IPS-18a (cell line): ENCODE measurements around the gene DYRK1A.
"Not testable (repeated sequence)": the region's sequence is repeated elsewhere in the genome, so short reads cannot be mapped to it uniquely, and the experiment has no call there.

Experiments
- H3K27ac ChIP-seq: one replicate; pipeline ENCODE4 v1.5.1; 2013; ENCODE audit warnings: low read length
- H3K27me3 ChIP-seq: one replicate; pipeline ENCODE4 v1.6.1; 2013; ENCODE audit warnings: mild to moderate bottlenecking, low read length; ENCODE audit not compliant: control insufficient read depth, insufficient read depth
- H3K36me3 ChIP-seq: one replicate; pipeline ENCODE4 v1.6.1; 2013; ENCODE audit warnings: low read depth, low read length; ENCODE audit not compliant: control insufficient read depth
- H3K4me1 ChIP-seq: one replicate; pipeline ENCODE4 v1.6.1; 2013; ENCODE audit warnings: low read depth, low read length; ENCODE audit not compliant: control insufficient read depth
- H3K4me3 ChIP-seq: one replicate; pipeline ENCODE4 v1.5.1; 2013; ENCODE audit warnings: low read length
- H3K9ac ChIP-seq: one replicate; pipeline ENCODE4 v1.6.1; 2013; ENCODE audit warnings: mild to moderate bottlenecking, low read length, moderate library complexity
- H3K9me3 ChIP-seq: one replicate; pipeline ENCODE4 v1.6.1; 2013; ENCODE audit warnings: low read depth, low read length; ENCODE audit not compliant: control insufficient read depth

DYRK1A gene

DNA sequence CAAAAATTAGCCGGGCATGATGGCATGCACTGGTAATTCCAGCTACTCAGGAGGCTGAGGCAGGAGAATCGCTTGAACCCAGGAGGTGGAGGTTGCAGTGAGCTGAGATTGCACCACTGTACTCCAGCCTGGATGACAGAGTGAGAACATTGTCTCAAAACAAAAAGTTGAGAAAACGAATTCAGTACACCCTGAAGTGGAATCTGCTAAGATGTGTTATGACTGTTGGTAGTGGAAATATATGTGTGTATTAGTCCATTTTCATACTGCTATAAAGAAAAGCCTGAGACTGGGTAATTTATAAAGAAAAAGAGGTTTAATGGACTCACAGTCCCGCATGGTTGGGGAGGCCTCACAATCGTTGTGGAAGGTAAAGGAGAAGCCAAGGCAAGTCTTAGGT is 158.4 kb downstream of the DYRK1A start:
- not testable (repeated sequence) for H3K4me3 ChIP-seq, H3K9me3 ChIP-seq, H3K27ac ChIP-seq, H3K36me3 ChIP-seq, H3K27me3 ChIP-seq, H3K9ac ChIP-seq
- H3K4me1 ChIP-seq = peaks cover 21% of the 10 kb centered on the region

DNA sequence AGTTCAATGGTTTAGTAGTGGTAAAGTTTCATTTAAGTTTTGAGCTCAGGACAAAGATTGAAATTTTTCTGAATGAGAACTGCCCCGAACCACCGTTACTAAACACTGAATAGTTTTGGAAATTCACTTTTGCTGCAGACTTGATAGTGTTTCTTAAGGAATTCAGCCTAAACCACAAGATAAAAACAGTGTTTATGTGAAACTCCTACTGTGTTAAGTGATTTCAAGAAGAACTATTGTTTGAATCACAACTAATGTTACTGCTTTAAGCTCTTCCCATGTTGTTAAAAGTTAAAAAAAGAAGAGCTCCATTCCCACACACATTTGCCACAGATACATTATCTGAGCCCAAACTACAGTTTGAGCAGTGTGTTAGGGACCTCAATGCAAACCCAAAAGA is 159.2 kb downstream of the DYRK1A start:
- Histone ChIP-seq H3K9ac (no peak overlapping the region), H3K27me3 (no peaks in the 10 kb centered on the region), H3K36me3 (no peaks in the 10 kb centered on the region), H3K4me3 (no peak overlapping the region), H3K9me3 (no peaks in the 10 kb centered on the region), H3K27ac (no peak overlapping the region), H3K4me1 (peaks cover 13% of the 10 kb centered on the region)

- Histone ChIP-seq H3K4me3 (no peak overlapping the region), H3K27me3 (no peaks in the 10 kb centered on the region), H3K9ac (no peak overlapping the region), H3K9me3 (no peaks in the 10 kb centered on the region), H3K36me3 (no peaks in the 10 kb centered on the region), H3K27ac (no peak overlapping the region), H3K4me1 (peaks cover 3% of the 10 kb centered on the region)
Measured at GRCh38 chr21:37527103-37527502, 160.5 kb downstream of the DYRK1A start.

DNA sequence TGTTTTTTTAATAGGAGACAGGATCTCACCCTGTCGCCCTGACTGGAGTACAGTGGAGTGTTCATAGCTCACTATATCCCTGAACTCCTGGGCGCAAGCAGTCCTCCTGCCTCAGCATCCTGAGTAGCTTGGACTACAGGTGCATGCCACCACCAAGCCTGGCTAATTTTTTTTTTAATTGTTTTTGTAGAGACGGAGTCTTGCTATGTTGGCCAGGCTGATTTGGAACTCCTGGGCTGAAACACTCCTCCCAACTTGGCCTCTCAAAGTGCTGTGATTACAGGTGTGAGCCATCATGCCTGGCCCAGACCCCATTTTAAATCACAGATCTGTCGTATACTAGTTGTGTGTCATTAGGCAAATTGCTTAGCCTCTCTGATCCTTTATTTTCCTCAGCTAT is 161.1 kb downstream of the DYRK1A start:
- Histone ChIP-seq H3K27ac (no peak overlapping the region), H3K27me3 (no peaks in the 10 kb centered on the region), H3K4me3 (no peak overlapping the region)

DNA sequence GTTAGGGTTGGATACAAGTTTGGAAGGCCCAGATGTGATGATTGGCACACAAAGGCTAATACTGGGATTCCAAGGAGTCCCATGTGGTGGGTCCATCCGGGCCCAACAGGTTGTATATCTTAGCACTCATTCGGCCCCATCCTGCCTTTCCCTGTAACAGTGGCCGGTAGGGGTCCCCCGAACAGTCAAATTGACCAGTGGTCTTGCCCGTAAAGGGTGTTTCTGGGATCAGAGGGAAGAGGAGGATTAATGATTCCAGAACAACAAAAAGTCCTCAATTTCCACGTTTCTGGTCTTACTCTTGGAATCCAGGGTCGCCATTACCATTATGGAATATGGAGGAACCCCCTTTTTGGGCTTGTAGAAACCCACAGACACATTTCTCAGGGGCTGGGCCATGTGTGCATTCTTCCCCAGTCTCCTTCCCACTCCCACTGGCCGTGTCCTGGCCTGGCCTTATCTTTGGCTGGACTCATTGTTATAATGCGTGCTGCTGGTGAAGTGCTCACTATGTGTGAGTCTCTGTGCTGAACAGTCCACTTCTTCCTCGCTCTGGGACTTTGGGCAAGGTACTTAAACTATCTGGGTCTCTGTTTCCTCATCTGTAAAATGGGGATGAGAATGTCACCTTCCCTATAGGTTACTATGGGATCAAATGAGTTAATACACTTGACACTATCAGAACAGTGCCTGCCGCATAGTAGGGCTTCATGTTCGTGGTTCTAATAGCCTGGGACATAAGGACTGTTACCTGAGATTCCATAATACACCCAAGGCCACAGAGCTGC is 161.8 kb downstream of the DYRK1A start:
- H3K27ac ChIP-seq = no peak overlapping the region
- no peaks in the 10 kb centered on the region for H3K4me1 ChIP-seq
- H3K36me3 ChIP-seq = no peaks in the 10 kb centered on the region
- H3K27me3 ChIP-seq = no peaks in the 10 kb centered on the region
- no peak overlapping the region for H3K4me3 ChIP-seq
- H3K9me3 ChIP-seq = no peaks in the 10 kb centered on the region
- no peak overlapping the region for H3K9ac ChIP-seq

More for the DNA sequence above, 161.1 kb downstream of the DYRK1A start:
- no peaks in the 10 kb centered on the region for H3K9me3 ChIP-seq
- no peaks in the 10 kb centered on the region for H3K36me3 ChIP-seq
- no peak overlapping the region for H3K9ac ChIP-seq
- no peaks in the 10 kb centered on the region for H3K4me1 ChIP-seq

- H3K27me3 ChIP-seq = no peaks in the 10 kb centered on the region
- H3K4me3 ChIP-seq = no peak overlapping the region
- no peak overlapping the region for H3K9ac ChIP-seq
- H3K36me3 ChIP-seq = no peaks in the 10 kb centered on the region
- no peaks in the 10 kb centered on the region for H3K9me3 ChIP-seq
- H3K27ac ChIP-seq = no peak overlapping the region
- no peaks in the 10 kb centered on the region for H3K4me1 ChIP-seq
Measured at GRCh38 chr21:37529649-37530048, 163.1 kb downstream of the DYRK1A start.

GRCh38 chr21:37530901-37531351 is 164.4 kb downstream of the DYRK1A start:
- H3K4me3 ChIP-seq = no peak overlapping the region
- H3K27ac ChIP-seq = no peak overlapping the region
- H3K9ac ChIP-seq = no peak overlapping the region
- H3K4me1 ChIP-seq = no peaks in the 10 kb centered on the region
- no peaks in the 10 kb centered on the region for H3K9me3 ChIP-seq
- no peaks in the 10 kb centered on the region for H3K27me3 ChIP-seq
- H3K36me3 ChIP-seq = no peaks in the 10 kb centered on the region

DNA sequence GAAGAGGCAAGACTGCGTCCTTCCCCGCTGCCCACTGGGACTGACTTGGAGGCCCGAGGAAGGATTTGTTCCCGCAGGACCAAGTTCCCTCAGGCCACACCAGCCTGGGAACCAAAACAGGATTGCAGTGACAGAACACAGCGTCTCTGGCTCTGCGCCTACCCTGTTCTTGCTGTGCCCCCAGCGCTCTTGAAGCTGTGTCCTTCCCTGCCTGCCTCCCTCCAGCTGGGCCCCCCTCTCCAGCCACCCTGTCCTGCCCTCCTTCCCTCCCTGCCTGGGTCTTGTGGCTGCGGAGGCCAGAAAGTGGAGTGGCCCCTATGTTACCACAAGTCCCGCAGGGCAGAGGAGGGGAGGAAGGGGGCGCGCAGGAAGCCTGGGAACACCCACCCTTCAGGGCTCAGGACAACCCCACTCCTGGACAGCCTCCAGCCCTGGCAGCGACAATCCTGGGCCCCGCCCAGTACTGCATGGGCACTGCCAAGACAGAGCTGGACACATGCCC is 164.9 kb downstream of the DYRK1A start:
- H3K4me3 ChIP-seq = no peak overlapping the region
- no peaks in the 10 kb centered on the region for H3K4me1 ChIP-seq
- no peak overlapping the region for H3K27ac ChIP-seq
- no peaks in the 10 kb centered on the region for H3K27me3 ChIP-seq
- H3K36me3 ChIP-seq = no peaks in the 10 kb centered on the region
- H3K9me3 ChIP-seq = no peaks in the 10 kb centered on the region
- H3K9ac ChIP-seq = no peak overlapping the region

DNA sequence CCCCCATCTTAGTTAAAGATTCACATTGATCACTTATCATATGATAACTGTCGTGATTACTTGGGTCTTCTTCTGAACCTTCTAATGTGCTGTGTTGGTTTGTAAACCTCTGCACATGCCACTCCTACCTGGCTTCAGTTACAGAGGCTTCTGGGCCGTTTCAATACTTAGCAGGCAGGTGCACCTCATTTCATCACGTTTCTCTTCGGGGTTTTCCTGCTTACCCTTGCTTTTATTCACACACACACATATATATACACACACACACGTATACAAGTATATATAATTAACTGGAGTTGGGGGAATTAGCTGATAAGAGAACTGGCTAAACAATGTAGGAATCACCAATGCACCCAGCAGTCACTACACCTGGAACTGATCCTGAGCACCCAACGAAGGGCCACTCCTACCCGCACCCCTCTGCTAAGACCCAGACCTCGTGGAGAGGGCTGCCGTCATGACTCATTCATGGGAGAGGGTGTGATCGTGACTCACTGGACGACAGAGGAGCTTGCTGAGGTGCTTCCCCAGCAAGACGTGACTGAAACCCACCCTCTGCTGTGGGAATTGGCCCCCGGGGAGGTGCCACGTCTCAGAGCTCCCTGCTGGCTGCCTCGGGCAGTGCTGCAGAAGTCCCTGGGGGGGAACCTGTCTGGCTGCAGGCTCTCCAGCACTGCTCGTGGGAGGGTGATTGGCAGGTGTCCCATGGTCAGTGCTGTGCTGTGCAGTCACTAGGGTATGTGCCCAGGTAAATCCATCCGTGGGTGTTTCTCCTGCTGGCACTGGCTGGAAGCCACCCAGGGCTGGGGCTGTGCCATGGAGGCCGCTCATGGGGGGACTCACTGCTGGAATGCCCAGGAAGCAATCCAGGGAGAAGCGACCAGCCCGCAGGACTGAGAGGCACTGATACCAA is 166.6 kb downstream of the DYRK1A start:
- no peak overlapping the region for H3K4me3 ChIP-seq
- H3K27ac ChIP-seq = no peak overlapping the region
- H3K36me3 ChIP-seq = no peaks in the 10 kb centered on the region
- H3K4me1 ChIP-seq = no peaks in the 10 kb centered on the region
- H3K9ac ChIP-seq = no peak overlapping the region
- no peaks in the 10 kb centered on the region for H3K27me3 ChIP-seq
- H3K9me3 ChIP-seq = no peaks in the 10 kb centered on the region

- no peak overlapping the region for H3K4me3 ChIP-seq
- no peak overlapping the region for H3K27ac ChIP-seq
- H3K9me3 ChIP-seq = no peaks in the 10 kb centered on the region
- no peak overlapping the region for H3K9ac ChIP-seq
- H3K27me3 ChIP-seq = no peaks in the 10 kb centered on the region
- no peaks in the 10 kb centered on the region for H3K4me1 ChIP-seq
- no peaks in the 10 kb centered on the region for H3K36me3 ChIP-seq
Measured at GRCh38 chr21:37534431-37534830, 167.9 kb downstream of the DYRK1A start.

DNA sequence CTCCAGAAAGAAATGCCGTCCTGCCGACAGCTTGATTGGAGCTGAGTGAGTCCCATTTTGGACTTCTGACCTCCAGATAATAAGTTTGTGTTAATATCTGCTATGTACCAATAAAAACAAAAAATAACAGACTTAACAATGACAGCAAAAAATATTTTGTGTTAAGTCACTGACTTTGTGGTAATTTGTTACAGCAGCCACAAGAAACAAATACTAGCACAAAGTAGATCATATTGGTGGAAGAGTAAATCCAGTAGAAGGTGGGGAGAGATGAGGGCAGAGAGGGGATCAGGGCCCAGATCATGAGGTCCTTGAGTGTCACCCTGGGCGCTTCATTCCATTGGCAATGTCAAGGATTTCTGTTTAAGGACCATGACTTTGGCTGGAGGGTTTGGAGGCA is 168.6 kb downstream of the DYRK1A start:
- no peaks in the 10 kb centered on the region for H3K9me3 ChIP-seq
- no peaks in the 10 kb centered on the region for H3K27me3 ChIP-seq
- H3K36me3 ChIP-seq = no peaks in the 10 kb centered on the region
- no peak overlapping the region for H3K9ac ChIP-seq
- no peak overlapping the region for H3K27ac ChIP-seq
- H3K4me1 ChIP-seq = no peaks in the 10 kb centered on the region
- no peak overlapping the region for H3K4me3 ChIP-seq
